Stimulated activated CD4-positive, alpha-beta T cell treated with anti-CD3 and anti-CD28 coated beads, Interleukin-15, amount 100 ng/mL, for 48 hours (primary cell): ENCODE data around the gene TEPSIN.

Experiments used
- DNase-seq, 2 donors: peaks; one replicate each; pipeline ENCODE4 v3.0.0-alpha.2; 2020; ENCODE audit warnings: low read depth in 2 of 2

Gene TEPSIN, protein sequence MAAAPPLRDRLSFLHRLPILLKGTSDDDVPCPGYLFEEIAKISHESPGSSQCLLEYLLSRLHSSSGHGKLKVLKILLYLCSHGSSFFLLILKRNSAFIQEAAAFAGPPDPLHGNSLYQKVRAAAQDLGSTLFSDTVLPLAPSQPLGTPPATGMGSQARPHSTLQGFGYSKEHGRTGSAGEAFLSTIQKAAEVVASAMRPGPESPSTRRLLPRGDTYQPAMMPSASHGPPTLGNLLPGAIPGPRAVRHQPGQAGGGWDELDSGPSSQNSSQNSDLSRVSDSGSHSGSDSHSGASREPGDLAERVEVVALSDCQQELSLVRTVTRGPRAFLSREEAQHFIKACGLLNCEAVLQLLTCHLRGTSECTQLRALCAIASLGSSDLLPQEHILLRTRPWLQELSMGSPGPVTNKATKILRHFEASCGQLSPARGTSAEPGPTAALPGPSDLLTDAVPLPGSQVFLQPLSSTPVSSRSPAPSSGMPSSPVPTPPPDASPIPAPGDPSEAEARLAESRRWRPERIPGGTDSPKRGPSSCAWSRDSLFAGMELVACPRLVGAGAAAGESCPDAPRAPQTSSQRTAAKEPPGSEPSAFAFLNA

DNA sequence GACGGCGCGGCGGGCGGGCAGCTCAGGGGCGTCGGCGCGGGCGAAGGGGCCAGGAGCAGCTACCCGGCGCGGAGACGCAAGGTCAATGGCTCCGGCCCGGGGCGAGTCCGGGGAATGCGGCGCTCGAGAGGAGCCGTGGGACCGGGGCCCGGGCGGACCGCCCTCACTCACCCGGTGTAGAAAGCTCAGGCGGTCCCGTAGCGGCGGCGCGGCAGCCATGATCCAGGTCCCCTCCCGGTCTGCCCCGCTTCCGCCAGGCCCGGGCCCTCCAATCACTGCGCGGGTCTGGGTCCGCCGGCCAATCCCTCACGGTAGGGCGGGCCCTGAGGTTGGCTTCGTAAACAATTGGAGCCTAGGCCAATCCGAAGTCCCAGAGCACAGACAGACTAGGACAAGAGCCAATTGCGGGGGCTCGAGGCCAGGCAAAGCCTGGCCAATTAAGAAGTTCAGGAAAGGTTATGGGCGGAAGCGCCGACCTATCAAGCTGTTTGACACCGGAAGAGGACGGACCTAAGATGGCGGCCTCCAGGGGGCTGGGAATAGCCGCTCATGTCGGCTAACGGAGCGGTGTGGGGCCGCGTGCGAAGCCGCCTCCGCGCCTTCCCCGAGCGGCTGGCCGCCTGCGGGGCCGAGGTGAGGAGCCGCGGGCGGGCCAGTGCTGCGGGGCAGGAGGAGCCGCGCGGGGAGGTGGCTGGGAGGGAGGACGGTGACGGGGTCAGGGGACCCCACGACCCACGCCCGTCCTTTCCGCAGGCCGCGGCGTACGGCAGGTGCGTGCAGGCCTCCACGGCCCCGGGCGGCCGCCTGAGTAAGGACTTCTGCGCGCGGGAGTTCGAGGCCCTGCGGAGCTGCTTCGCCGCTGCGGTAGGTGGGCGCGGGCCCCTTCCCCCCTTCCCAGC, at the start of gene TEPSIN, which contains the start of gene NDUFAF8:
Gene TEPSIN, minus strand, starts transcription at position 241 of the 899 bp plus-strand sequence. Its CDS starts 22 bp downstream, at position 219.
Gene NDUFAF8, plus strand, starts transcription at position 504 of the 899 bp plus-strand sequence. Its CDS starts 46 bp downstream, at position 550.
- DNase-seq = peak; percentile 93

DNA sequence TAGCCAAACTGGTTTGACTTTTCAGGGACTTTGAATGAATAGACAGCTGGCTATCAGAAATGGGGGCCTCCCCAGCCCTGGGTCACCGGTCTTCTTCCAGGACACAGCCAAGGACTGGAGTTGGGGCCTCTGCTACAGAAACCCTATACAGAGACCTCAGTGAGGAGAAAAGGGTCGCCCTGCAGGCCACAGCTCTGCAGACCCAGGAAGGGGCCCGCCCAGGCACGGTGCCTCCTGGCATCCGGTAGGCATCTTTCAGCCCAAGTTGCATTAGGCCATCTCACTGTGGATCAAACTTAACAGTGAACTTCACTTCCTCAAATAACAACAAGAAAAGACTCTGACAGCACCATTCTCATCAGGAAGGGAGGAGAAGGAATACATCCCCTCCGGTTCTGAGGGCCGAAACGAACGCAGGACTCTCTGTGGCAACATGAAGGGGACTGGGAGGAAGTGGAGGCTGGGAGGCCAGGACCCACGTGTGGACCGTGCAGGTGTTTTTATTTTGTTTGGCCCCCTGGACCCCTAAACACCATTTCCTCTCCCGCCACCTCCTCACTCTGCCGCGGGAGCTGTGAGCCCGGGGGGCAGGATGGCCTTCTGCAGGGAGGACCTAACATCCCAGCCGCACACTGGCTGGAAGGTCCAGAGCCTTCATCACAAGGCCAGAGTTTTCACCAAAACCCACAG, 49.0 kb upstream of the TEPSIN start:
- no peak for DNase-seq

DNA sequence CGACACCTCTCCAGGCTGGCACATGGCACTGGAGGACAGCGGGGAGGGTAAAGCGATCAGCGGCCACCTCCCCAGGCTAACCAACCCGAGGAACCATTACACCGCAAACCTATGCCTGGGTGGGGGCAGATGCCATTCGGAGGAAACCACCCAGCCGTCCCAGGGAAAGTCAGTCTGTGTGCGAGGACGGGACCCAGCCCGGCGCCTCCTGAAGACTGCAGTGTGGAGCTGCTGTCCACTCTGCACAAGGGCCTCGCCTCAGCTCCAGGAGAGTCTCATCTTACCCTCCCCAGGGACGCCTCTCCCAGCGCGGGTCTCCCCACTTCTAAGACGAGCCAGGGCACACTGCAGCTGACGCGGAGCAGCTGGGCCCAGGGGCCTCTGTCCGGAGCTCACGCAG, 48.3 kb upstream of the TEPSIN start:
- DNase-seq = no peak

DNA sequence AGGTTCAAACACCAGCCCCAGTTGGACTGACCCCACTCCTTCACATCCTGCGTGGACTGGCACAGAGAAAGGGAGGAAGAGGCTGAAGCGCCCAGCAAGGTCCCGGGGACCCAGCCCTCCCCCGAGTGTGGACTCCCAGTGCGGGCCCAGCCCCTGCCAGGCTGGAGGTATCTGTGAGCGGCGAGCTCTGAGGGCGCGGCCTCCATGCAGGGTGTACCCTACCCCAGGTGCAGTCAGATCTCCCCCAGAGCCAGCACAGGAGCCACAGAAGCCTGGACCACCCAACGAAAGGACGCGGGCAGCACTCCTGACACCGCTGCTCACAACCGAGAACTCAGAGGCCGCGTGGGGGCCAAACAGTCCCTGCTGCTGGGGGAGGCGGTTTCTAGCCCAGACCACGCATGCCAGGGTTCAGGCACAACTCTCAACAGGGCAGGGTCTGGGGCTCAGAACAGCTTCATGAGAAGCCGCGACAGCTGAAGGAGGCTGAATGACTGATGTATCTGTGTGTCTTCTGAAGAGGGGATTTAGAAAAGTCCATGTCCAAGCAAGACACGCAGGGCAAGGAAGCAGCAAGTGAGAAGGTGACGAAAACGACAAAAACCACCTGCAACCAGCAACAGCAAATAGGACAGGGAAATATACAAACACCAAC, 47.8 kb upstream of the TEPSIN start:
- DNase-seq = no peak

DNA sequence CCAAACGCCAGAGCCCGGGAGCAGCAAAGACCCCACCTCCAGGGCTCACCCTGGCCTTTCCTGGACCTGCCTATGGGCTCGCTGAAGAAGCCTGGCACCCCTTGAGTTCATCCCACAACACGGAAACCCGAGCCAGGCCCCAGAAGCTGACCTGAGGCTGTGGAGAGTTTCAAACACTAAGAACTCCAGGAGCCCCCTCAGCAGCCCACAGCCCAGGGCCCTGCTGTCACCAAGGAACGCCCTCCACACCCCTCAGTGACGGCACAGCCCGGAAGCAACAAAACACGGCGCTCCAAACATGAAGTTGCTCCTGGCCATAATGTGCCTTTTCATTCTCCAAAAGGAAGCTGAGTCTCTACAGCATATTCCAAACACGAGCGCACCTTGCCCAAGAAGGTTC, 47.0 kb upstream of the TEPSIN start:
- no peak for DNase-seq

DNA sequence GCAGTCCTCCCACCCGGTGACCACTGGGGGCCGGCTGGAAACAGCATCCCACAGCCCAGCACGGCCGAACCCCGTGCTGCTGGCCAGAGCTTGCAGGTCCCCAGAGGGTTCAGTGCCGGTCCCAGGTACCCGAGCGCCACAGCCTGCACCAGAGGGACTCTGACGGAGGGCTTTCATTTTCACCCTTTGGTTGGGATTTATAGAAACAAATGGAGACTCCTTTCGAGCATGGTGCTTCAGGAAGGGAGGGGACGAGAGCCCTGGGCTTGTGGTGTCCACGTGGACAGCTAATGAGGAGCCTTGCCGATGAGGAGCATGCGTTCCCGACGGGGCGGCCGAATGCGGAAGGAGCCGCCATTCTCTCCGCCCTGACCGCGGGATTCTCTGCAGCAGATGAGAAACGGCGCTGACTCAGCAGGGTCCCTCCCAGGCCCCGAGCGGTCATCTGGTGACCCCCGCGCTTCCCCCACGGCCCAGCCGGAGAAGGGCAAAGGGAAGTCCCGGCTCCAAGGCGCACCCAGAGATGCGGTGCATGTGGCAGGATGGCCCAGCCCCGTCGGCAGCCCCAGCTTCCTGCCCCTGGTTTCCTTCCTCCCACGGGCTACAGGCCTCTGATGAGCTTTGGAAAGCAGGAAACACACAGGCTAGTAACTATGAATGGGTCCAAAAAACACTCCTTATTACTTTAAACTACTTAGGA, 46.5 kb upstream of the TEPSIN start:
- DNase-seq = peak; percentile 37 to 49

DNA sequence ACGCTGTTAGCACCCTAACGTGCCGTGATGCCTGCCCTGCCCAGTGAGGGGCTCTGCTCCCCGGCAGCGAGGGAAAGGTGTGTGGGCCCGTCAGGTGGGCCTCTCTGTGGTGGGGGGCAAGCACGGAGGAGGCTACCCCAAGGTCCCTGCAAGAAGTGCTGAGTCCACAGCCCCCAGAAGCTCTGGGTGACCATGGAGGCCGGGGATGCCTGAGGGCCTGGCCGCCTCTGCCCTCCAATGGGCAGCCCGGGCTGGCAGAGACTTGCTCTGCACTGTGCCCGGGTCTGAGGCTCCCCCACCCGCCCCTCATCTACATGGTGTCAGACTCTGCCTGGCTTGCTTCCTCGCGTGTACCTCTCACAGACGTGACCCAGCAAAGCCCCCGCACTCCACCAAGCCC, 44.0 kb upstream of the TEPSIN start:
- DNase-seq = no peak

DNA sequence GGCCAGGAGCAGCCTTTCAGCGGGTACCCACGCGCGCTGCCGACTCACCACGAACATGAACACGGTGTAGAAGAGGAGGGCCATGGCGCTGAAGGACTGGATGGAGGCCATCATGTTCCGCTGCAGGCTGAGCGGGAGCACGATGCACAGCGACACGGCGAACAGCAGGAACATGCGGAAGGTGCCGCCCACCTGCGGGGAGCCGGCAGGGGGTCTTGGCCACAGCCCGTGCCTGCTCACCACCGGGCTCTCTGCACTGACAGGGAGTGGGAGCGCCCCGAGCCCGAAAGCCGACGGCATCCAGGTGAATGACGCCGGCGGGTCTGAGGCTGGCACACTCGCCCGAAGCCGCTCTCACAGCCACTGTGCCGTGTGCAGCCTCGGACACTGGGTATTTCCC, 43.3 kb upstream of the TEPSIN start:
- DNase-seq = no peak

DNA sequence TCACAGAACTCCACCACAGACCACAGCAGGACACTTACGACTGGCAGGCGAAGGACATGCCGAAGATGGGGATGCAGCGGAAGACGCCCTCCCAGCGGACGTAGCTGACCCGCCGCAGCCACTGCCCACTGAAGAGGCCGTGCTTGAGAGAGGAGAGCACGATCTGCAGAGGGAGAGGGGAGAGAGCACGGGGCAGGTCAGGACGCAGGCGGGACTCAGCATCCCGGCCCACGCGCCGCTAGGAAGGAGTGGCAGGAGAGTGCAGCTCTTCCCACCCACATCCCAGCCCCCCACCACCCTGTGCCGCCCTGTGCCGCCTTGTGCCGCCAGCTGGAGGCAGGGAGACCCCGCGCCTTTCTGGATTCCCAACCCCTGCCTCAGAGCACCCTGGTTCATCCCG, 41.7 kb upstream of the TEPSIN start:
- no peak for DNase-seq

DNA sequence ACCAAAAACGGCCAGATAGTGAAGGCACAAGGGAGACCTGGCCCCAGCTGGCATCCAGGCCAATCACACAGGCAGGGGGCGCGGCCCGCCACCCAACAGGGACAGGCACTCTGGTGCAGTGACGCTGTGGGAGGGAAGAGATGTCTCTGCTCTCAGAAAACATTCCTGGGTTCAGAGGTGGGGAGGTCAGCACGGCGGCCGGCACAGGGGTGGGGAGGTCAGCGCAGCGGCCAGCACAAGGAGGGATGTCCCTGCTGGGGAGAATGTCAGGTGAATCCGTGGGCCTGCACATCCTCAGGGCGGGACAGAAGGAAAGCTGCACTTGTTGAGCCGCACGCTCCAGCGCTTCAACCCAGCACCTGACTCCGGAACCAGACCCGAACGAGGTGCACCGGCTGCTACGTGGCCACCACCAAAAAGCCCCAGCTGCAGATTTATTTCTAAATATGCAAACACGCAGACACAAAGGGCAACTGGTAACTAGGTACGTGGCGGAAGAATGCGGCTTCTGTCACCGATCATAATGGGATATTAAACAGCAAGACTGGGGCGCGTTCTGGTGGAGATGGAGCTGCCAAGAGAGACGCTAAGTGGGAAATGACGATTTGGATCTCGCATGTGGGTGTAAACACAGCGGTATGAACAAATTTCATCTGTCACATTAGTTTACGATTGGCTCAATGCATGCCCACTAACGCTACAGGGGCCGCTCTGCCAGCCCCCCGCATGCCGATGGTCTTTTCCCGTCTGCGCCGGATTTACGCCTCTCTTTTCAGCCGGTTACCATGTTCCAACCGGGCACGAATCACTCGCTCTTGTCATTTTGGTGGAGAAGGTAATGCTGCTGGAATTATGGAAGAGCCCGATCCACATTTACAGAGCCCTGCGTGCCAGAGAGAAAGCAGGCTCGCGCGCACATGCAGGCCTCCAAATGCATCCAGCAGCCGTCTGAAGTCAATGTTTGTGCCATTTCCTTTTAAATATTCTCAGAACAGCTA, 40.7 kb upstream of the TEPSIN start:
- no peak for DNase-seq

DNA sequence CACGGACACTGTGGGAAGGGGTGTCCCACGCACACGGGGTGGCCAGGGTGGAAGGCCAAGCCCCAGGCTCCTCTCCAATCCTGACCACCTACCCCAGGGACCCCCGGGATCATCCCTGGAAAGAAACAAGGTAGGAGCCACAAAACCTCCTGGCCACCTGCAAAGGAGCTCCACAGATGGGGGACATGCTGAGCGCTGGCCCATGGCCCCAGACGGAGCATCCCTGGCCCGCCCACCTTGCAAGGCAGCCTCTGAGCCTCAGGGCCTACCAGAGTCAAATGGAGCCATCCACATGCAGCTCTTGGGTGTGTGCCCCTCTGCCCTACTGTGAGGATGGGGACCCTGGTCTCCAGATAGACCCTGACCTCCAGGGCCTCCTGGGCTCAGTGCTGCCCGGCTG, 40.0 kb upstream of the TEPSIN start:
- no peak for DNase-seq

DNA sequence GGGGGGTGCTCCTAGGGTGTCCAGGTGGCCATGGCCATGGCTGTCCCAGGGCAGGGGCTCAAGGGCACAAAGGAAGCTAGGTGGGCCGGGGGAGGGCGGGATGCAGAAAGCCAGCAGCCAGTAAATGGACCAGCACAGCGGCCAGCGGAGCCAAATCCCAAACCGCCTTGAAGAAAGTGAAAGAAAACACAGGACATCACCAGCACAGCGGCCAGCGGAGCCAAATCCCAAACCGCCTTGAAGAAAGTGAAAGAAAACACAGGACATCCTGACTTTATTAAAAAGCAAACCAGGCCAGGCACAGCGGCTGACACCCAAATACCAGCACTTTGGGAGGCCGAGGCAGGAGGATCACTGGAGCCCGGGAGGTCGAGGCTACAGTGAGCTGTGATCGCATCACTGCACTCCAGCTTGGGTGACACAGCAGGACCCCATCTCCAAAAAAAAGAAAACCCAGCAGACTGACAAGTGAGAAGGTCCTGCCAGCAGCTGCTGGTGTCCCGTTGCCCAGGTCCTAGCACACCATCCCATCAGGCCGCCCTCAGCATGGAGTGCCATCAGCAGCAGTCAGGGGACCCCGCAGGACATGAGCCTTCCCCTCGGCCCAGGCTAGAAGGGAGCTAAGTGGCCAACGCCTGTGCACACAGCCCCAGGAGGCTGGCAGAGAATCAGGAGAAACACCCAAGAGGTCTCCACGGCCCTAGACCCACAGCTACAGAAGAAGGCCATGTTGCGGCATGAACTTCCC, 39.3 kb upstream of the TEPSIN start:
- DNase-seq = no peak

DNA sequence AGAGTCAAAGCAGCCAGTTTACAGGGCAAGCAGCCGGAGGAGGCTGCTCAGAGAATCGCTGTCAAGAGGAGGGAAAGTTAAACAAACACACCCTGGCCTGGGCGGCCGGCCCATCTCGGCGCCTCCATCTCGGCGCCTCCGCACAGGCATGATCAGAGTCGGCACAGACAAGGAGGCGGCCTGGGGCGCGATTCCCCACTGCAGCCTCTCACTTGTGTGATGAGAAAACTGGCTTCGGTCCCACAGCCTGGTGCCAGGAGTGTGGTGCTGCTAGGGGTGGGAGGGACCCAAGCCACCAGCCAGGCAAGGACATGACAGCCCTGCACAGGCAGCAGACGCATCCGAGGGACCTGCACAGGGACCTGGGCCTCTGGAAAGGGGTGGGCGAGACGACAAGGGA, 38.6 kb upstream of the TEPSIN start:
- no peak for DNase-seq

DNA sequence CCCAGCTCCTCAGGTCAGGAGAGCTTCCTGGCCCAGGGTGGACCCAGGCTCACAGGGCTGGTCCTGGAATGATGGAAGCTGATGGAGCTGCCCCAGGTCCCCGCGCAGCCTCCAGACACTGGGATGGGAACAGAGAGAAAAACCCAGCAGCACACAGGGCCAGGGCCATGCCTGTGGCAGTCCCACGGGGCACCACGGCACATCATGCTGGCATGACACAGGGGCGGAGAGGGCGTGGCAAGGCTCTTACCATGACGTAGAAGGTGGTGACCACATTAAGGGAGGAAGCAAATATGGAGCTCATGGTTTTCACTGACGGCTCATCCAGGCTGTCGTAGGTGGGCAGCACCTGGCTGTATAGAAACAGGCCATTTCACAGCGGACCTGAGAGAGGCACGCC, 37.9 kb upstream of the TEPSIN start:
- no peak for DNase-seq

DNA sequence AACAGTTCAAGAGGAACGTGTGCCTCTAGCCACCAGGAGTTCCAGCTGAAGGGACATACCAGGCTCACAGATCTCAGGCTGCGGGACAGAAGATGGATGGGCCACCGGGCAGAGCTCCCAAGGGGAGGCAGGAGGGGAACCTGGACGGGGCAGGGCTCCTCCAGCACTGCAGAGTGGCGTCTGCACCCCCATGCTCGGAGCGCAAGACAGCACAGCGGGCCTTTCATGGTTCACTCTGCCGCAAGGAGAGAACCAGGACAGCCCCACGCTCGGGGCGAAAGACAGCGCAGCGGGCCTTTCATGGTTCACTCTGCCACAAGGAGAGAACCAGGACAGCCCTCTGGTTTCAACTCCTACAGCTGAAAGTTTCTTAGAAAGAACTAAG, 35.6 kb upstream of the TEPSIN start:
- DNase-seq = no peak

DNA sequence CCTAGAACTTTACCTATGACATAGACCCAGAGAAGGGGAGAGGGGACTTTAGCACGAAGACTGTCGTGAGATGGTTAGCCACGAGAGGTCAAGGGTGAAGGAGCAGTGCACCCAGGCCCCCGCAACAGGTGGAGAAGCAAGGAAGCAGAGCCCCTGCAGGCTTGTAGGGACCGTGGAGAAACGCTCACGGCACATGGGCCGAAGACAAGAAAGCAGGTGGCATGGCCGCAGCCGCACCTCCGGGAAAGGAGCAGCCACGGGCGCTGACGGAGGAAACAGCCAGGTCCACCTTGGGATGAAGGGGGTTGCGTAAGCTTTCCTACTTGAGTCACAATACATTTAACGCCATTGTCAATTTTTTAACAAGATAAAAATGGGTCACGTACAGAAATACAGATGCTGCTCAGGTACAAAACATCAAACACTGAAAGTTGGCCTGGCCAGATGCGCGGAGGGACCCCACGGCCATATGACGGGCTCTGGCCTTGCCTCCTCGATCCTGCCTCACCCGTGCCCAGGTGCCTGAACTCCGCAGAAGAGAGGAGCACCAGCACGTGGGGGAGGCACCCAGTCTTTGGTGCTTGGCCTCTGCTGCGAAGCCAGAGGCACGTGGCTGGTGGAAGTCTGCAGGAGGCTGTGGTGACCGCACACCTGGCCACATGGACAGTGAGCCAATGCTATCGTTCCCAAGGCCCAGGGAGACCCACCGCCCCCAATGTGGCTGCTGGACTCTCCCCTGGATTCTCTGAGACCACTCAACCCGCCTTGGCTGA, 35.0 kb upstream of the TEPSIN start:
- no peak for DNase-seq

DNA sequence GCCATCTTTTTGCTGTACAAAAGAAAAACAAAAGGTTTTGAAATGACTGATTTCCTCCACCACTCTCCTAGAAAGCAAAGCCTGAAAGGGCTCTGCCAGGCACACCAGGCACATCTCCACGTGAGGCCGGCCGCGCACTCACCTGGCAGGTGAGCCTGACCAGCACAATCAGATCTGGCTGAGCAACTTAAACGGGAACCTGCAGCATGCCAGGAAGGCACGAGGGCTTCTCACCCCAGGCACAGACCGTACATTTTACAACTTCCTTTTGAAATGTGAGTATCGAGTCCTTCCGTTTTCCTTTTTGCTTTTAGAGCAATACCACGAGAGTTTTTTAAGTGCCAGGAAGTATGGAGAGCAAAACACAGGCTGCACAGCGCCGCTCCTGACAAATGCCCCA, 33.8 kb upstream of the TEPSIN start:
- DNase-seq = no peak

DNA sequence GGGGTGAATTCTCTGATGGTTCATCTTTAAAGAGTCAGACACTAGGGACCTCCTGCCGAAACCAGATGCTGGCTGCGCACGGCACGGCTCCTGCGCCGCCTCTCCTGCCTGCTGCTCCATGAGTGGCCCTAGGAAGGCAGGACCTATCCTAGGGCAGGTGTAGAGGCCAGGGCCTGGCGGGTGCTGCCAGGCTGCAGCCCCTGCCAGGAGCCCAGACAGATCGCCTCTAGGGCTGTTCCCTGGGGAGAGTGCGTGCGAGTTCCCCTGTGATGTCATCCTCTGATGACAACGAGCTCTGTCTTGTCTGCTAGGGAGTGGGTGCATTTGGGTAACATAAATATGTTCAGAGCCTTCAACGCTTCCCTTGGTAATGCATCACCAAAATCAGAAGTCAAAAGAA, 32.4 kb upstream of the TEPSIN start:
- no peak for DNase-seq
